Measurements from ENCODE around the gene TNS1.

TNS1 gene

GRCh38 chr2:218001629-218002028 lies 1.2 kb downstream of the TNS1 start:
- no peaks in the 10 kb centered on the region for H3K79me2 ChIP-seq (ENCODE audit: insufficient read depth, low read length)
- no peak overlapping the region for H3K9ac ChIP-seq (ENCODE audit: low read depth, low read length, poor library complexity, severe bottlenecking)
- TF ChIP-seq CTCF (conservative IDR thresholded peaks at IDR 0.05; ENCODE audit: low read length) (no peak), EZH2phosphoT487 (IDR thresholded peaks at IDR 0.05; ENCODE audit: borderline replicate concordance) (no peak)

GRCh38 chr2:218000136-218000535 lies 2.7 kb downstream of the TNS1 start:
- H4K20me1 ChIP-seq (ENCODE audit: insufficient read depth, low read length, poor library complexity, severe bottlenecking): no peaks in the 10 kb centered on the region
- H3K9ac ChIP-seq (ENCODE audit: low read depth, low read length, poor library complexity, severe bottlenecking): no peak overlapping the region
- H3K4me2 ChIP-seq (ENCODE audit: low read depth, low read length, poor library complexity, severe bottlenecking): no peak overlapping the region
- H3F3A ChIP-seq (ENCODE audit: low read depth): no peaks in the 10 kb centered on the region
- no peaks in the 10 kb centered on the region for H3K79me2 ChIP-seq (ENCODE audit: insufficient read depth, low read length)
- H2AFZ ChIP-seq (ENCODE audit: low read length): no peak overlapping the region
- H3K4me1 ChIP-seq (ENCODE audit: insufficient read depth, low read length, poor library complexity, severe bottlenecking): peaks cover 5% of the 10 kb centered on the region
- no peaks in the 10 kb centered on the region for H3K9me2 ChIP-seq (replicated peaks; ENCODE audit: low read depth, low read length)
- no peaks in the 10 kb centered on the region for H3K36me3 ChIP-seq (ENCODE audit: insufficient read depth, low read length)
- TF ChIP-seq CTCF (conservative IDR thresholded peaks at IDR 0.05; ENCODE audit: low read length) (no peak), EZH2phosphoT487 (IDR thresholded peaks at IDR 0.05; ENCODE audit: borderline replicate concordance) (no peak)
- H3K9me3 ChIP-seq (ENCODE audit: insufficient read depth, low read depth, low read length): no peaks in the 10 kb centered on the region
- H3K27me3 ChIP-seq (ENCODE audit: insufficient read depth, low read length, poor library complexity, severe bottlenecking): no peaks in the 10 kb centered on the region
- H3K4me3 ChIP-seq (ENCODE audit: low read length, poor library complexity, severe bottlenecking): no peak overlapping the region

More at GRCh38 chr2:218001629-218002028, 1.2 kb downstream of the TNS1 start:
- H3K36me3 ChIP-seq (ENCODE audit: insufficient read depth, low read length): no peaks in the 10 kb centered on the region
- H4K20me1 ChIP-seq (ENCODE audit: insufficient read depth, low read length, poor library complexity, severe bottlenecking): no peaks in the 10 kb centered on the region
- H3K4me2 ChIP-seq (ENCODE audit: low read depth, low read length, poor library complexity, severe bottlenecking): no peak overlapping the region
- no peak overlapping the region for H3K4me3 ChIP-seq (ENCODE audit: low read length, poor library complexity, severe bottlenecking)
- H3K9me3 ChIP-seq (ENCODE audit: insufficient read depth, low read depth, low read length): no peaks in the 10 kb centered on the region
- H3F3A ChIP-seq (ENCODE audit: low read depth): no peaks in the 10 kb centered on the region
- H3K9me2 ChIP-seq (replicated peaks; ENCODE audit: low read depth, low read length): no peaks in the 10 kb centered on the region
- H3K4me1 ChIP-seq (ENCODE audit: insufficient read depth, low read length, poor library complexity, severe bottlenecking): peaks cover 5% of the 10 kb centered on the region
- H3K27me3 ChIP-seq (ENCODE audit: insufficient read depth, low read length, poor library complexity, severe bottlenecking): no peaks in the 10 kb centered on the region
- no peak overlapping the region for H2AFZ ChIP-seq (ENCODE audit: low read length)

GRCh38 chr2:217999595-217999959 lies 3.2 kb downstream of the TNS1 start:
- Histone ChIP-seq H4K20me1 (ENCODE audit: insufficient read depth, low read length, poor library complexity, severe bottlenecking) (no peaks in the 10 kb centered on the region), H3K79me2 (ENCODE audit: insufficient read depth, low read length) (no peaks in the 10 kb centered on the region), H2AFZ (ENCODE audit: low read length) (no peak overlapping the region), H3K4me3 (ENCODE audit: low read length, poor library complexity, severe bottlenecking) (no peak overlapping the region), H3K9me3 (ENCODE audit: insufficient read depth, low read depth, low read length) (no peaks in the 10 kb centered on the region), H3K9ac (ENCODE audit: low read depth, low read length, poor library complexity, severe bottlenecking) (no peak overlapping the region), H3K4me1 (ENCODE audit: insufficient read depth, low read length, poor library complexity, severe bottlenecking) (peaks cover 5% of the 10 kb centered on the region), H3F3A (ENCODE audit: low read depth) (no peaks in the 10 kb centered on the region), H3K4me2 (ENCODE audit: low read depth, low read length, poor library complexity, severe bottlenecking) (no peak overlapping the region), H3K9me2 (replicated peaks; ENCODE audit: low read depth, low read length) (no peaks in the 10 kb centered on the region), H3K36me3 (ENCODE audit: insufficient read depth, low read length) (no peaks in the 10 kb centered on the region), H3K27me3 (ENCODE audit: insufficient read depth, low read length, poor library complexity, severe bottlenecking) (no peaks in the 10 kb centered on the region)
- TF ChIP-seq EZH2phosphoT487 (IDR thresholded peaks at IDR 0.05; ENCODE audit: borderline replicate concordance): no peak
- TF ChIP-seq CTCF (conservative IDR thresholded peaks at IDR 0.05; ENCODE audit: low read length): no peak

Data from Loucy (cell line).